Duodenal mucosa (tissue), 2 donors: Measurements from ENCODE around the gene C2CD3.
"Not testable (repeated sequence)": the region's sequence is repeated elsewhere in the genome, so short reads cannot be mapped to it uniquely, and the experiment has no call there.

Experiments used
- H3K27ac ChIP-seq: one replicate; pipeline ENCODE4 v1.7.0; 2013; ENCODE audit warnings: low read depth, low read length
- H3K27me3 ChIP-seq, 2 donors: one replicate each; pipeline ENCODE4 v1.7.0; 2013; ENCODE audit warnings: low read length in 2 of 2, control low read depth in 1 of 2; ENCODE audit not compliant: insufficient read depth in 2 of 2, control insufficient read depth in 1 of 2
- H3K36me3 ChIP-seq, 2 donors: one replicate each; pipeline ENCODE4 v1.7.0; 2013; ENCODE audit warnings: low read length in 2 of 2, control low read depth in 1 of 2; ENCODE audit not compliant: insufficient read depth in 2 of 2, control insufficient read depth in 1 of 2
- H3K4me1 ChIP-seq, 2 donors: one replicate each; pipeline ENCODE4 v1.7.0; 2013; ENCODE audit warnings: low read length in 2 of 2, control low read depth in 1 of 2; ENCODE audit not compliant: insufficient read depth in 2 of 2, control insufficient read depth in 1 of 2
- H3K4me3 ChIP-seq, 2 donors: one replicate each; pipeline ENCODE4 v1.7.0; 2013; ENCODE audit warnings: low read length in 2 of 2, low read depth in 1 of 2
- H3K9ac ChIP-seq, 2 donors: one replicate each; pipeline ENCODE4 v1.7.0; 2013; ENCODE audit warnings: low read length in 2 of 2, low read depth in 1 of 2
- H3K9me3 ChIP-seq, 2 donors: one replicate each; pipeline ENCODE4 v1.7.0; 2013; ENCODE audit warnings: low read length in 2 of 2, control low read depth in 1 of 2; ENCODE audit not compliant: control insufficient read depth in 1 of 2

Gene C2CD3

DNA sequence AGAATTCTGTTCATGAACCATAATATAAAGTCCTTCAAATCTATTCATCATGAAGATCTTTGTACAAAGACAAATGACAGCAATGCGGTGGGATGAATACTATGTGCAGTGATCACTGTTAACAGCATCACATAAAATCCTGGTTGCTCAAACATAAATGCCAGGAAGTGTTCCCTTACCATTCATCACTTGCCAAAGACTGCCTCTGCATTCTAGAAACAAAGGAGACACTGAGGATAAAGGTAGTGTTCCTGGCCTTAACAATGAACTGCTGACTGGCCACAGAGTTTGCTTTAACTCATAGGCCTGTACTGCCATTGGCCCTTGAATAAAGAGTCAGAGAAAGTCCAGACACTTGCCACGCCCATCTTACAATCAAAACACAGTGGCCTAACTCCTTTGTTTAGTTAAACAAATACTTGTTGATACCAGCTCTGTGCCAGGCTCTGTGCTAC lies 29.5 kb downstream of the C2CD3 start:
- no peak overlapping the region for H3K27ac ChIP-seq
- no peak overlapping the region for H3K9ac ChIP-seq
- no peaks in the 10 kb centered on the region for H3K4me1 ChIP-seq
- H3K9me3 ChIP-seq: no peaks in the 10 kb centered on the region
- H3K27me3 ChIP-seq: no peaks in the 10 kb centered on the region
- H3K36me3 ChIP-seq: peaks cover 7 to 8% of the 10 kb centered on the region in 2 donors
- H3K4me3 ChIP-seq: no peak overlapping the region

GRCh38 chr11:74139919-74140431 lies 30.8 kb downstream of the C2CD3 start:
- H3K36me3 ChIP-seq: peaks cover 10 to 16% of the 10 kb centered on the region in 2 donors
- H3K27ac ChIP-seq: not testable (repeated sequence)

DNA sequence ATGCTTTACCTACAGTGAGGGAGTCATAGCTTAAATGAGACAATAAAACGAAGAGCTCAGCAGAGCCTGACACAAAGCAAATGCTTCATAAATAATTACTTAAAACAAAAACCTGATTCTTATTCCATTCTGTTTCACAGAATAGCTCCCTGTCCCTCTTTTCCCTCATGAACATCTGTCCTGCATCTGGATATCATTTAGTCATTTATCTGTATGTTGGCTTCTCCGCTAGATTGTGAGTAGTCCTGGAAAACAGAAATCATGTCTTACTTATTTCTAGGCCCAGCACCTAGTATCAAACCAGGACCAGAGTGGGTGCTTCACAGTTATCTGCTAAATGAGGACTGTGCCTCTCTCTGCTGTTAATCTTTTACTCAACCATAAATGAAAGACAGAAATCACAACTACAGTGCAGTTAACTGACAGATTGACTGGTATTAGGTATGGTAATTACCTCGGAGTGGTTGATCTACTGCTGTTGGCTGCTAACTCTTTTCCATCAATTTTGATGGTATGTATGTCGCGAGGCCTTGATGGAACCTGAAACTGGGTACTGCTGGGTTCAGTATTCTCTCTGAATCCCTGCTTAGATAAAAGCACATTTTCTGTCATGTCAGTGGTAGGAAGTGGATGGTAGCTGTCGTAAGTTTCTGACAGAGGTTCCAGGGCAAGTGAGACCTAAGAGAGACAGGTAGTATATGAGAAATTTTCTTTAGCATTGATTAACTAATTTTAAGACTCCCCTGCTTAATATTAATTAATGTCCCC lies 31.5 kb downstream of the C2CD3 start:
- H3K4me1 ChIP-seq: no peaks in the 10 kb centered on the region
- no peak overlapping the region for H3K4me3 ChIP-seq
- peaks cover 10 to 16% of the 10 kb centered on the region in 2 donors for H3K36me3 ChIP-seq
- no peak overlapping the region for H3K27ac ChIP-seq
- no peaks in the 10 kb centered on the region for H3K9me3 ChIP-seq
- H3K9ac ChIP-seq: no peak overlapping the region
- no peaks in the 10 kb centered on the region for H3K27me3 ChIP-seq

More at GRCh38 chr11:74139919-74140431, 30.8 kb downstream of the C2CD3 start:
- not testable (repeated sequence) for H3K4me3 ChIP-seq, H3K9me3 ChIP-seq, H3K9ac ChIP-seq, H3K27me3 ChIP-seq, H3K4me1 ChIP-seq

DNA sequence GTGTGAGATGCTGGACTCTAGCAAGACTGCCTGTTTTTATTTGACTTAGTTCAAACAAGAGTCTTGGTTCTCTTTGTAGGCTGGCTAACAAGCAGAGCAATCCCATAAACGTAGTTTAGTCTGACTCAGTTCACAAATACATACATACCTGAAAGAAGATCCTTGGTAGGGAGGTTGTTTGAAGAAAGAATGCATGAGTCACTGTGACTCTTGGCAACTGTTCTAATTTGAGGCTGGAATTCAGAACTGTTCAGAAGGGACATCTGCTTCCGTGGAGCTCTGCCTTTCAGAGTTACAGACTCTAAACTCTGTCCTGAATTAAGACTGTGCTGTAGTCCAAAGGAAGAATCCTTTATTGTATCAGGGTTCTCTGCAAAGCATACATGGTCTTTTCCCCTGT lies 32.2 kb downstream of the C2CD3 start:
- peaks cover 12 to 22% of the 10 kb centered on the region in 2 donors for H3K36me3 ChIP-seq
- no peak overlapping the region for H3K4me3 ChIP-seq
- no peaks in the 10 kb centered on the region for H3K4me1 ChIP-seq
- no peaks in the 10 kb centered on the region for H3K9me3 ChIP-seq
- no peak overlapping the region for H3K9ac ChIP-seq
- no peak overlapping the region for H3K27ac ChIP-seq
- H3K27me3 ChIP-seq: no peaks in the 10 kb centered on the region

- no peaks in the 10 kb centered on the region for H3K4me1 ChIP-seq
- no peak overlapping the region for H3K9ac ChIP-seq
- H3K27ac ChIP-seq: no peak overlapping the region
- no peaks in the 10 kb centered on the region for H3K27me3 ChIP-seq
- H3K36me3 ChIP-seq: peaks cover 15 to 27% of the 10 kb centered on the region in 2 donors
- no peak overlapping the region for H3K4me3 ChIP-seq
- H3K9me3 ChIP-seq: no peaks in the 10 kb centered on the region
Measured at GRCh38 chr11:74138021-74138420, 32.8 kb downstream of the C2CD3 start.

- no peak overlapping the region for H3K4me3 ChIP-seq
- H3K9ac ChIP-seq: no peak overlapping the region
- H3K27me3 ChIP-seq: no peaks in the 10 kb centered on the region
- H3K4me1 ChIP-seq: no peaks in the 10 kb centered on the region
- peaks cover 15 to 39% of the 10 kb centered on the region in 2 donors for H3K36me3 ChIP-seq
- no peak overlapping the region for H3K27ac ChIP-seq
- no peaks in the 10 kb centered on the region for H3K9me3 ChIP-seq
Measured at GRCh38 chr11:74135127-74135840, 35.5 kb downstream of the C2CD3 start.

GRCh38 chr11:74134661-74135060 lies 36.1 kb downstream of the C2CD3 start:
- H3K9ac ChIP-seq: no peak overlapping the region
- H3K9me3 ChIP-seq: no peaks in the 10 kb centered on the region
- H3K27ac ChIP-seq: no peak overlapping the region
- no peaks in the 10 kb centered on the region for H3K27me3 ChIP-seq
- H3K4me3 ChIP-seq: no peak overlapping the region
- no peaks in the 10 kb centered on the region for H3K4me1 ChIP-seq
- H3K36me3 ChIP-seq: peaks cover 15 to 40% of the 10 kb centered on the region in 2 donors

DNA sequence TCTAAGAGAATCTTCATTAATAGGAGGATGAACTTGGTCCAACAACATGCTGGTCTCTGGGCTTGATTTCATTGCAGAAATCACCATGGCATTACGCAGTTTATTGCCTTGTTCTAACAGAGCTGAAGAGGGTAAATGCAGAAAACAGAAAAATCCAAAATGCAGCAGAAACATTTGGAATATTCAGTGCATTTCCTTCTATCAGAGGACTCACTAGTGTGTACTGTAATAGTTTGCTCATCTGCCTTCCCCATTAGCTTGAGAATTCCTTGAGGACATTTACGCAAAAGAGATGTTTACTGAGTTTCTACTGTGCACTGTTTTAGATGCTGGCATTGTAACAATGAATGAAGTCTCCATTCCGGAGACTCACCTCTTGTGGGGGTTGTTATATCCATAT lies 37.4 kb downstream of the C2CD3 start:
- H3K4me3 ChIP-seq: no peak overlapping the region
- H3K27ac ChIP-seq: no peak overlapping the region
- no peaks in the 10 kb centered on the region for H3K4me1 ChIP-seq
- no peaks in the 10 kb centered on the region for H3K9me3 ChIP-seq
- H3K27me3 ChIP-seq: no peaks in the 10 kb centered on the region
- no peak overlapping the region for H3K9ac ChIP-seq
- H3K36me3 ChIP-seq: peaks cover 15 to 36% of the 10 kb centered on the region in 2 donors

GRCh38 chr11:74132833-74133232 lies 38.0 kb downstream of the C2CD3 start:
- Histone ChIP-seq H3K27ac (no peak overlapping the region), H3K4me1 (no peaks in the 10 kb centered on the region), H3K4me3 (no peak overlapping the region), H3K27me3 (no peaks in the 10 kb centered on the region), H3K36me3 (peaks cover 10 to 36% of the 10 kb centered on the region in 2 donors), H3K9ac (no peak overlapping the region), H3K9me3 (no peaks in the 10 kb centered on the region)

GRCh38 chr11:74129121-74129520 lies 41.7 kb downstream of the C2CD3 start:
- H3K36me3 ChIP-seq: peaks cover 4 to 23% of the 10 kb centered on the region in 2 donors
- H3K9ac ChIP-seq, H3K4me3 ChIP-seq, H3K27me3 ChIP-seq, H3K27ac ChIP-seq, H3K9me3 ChIP-seq, H3K4me1 ChIP-seq: not testable (repeated sequence)
